Keratinocyte (primary cell): ENCODE results near the gene RHPN2. TPM values are rescaled to one million over a fixed set of nuclear protein-coding genes. Genes with fewer than 3 reads are reported as not detected.

Experiments
- DNase-seq: peaks from one replicate; pipeline ENCODE4 v3.0.0-alpha.2; 2011; ENCODE audit warnings: low read depth, missing footprints, low spot score
- FAIRE-seq: peaks from 2 replicates; lab custom pipeline; 2011; peaks lifted over from hg19 to GRCh38; lab: Jason Lieb, UNC
- H2AFZ ChIP-seq: 2 replicates; pipeline ENCODE4 v1.6.0; 2012; ENCODE audit warnings: low read length, control low read depth, inconsistent platforms; ENCODE audit not compliant: control insufficient read depth
- H3K27ac ChIP-seq: 2 replicates; pipeline ENCODE4 v1.5.1; 2011; ENCODE audit warnings: low read length; ENCODE audit not compliant: control insufficient read depth, insufficient read depth
- H3K27me3 ChIP-seq: 3 replicates; pipeline ENCODE4 v1.6.0; 2011; ENCODE audit warnings: low read length; ENCODE audit not compliant: control insufficient read depth, insufficient read depth; ENCODE audit errors: extremely low read depth
- H3K36me3 ChIP-seq, 2 experiments: 2 replicates in 1 of 2; 3 replicates in 1 of 2; pipeline ENCODE4 v1.5.1; 2011; ENCODE audit warnings: low read length in 2 of 2, mild to moderate bottlenecking in 1 of 2; ENCODE audit not compliant: control insufficient read depth in 2 of 2, insufficient read depth in 2 of 2; ENCODE audit errors: extremely low read depth in 1 of 2
- H3K4me1 ChIP-seq: 3 replicates; pipeline ENCODE4 v1.5.1; 2011; ENCODE audit warnings: low read length; ENCODE audit not compliant: control insufficient read depth, insufficient read depth; ENCODE audit errors: extremely low read depth
- H3K4me2 ChIP-seq: 3 replicates; pipeline ENCODE4 v1.6.0; 2011; ENCODE audit warnings: low read depth, low read length; ENCODE audit not compliant: control insufficient read depth, insufficient read depth; ENCODE audit errors: extremely low read depth
- H3K4me3 ChIP-seq, 3 experiments: fragments of 200-600 bp in 1 of 3; sonication (generic) in 1 of 3; 2 replicates in 2 of 3; 3 replicates in 1 of 3; pipeline ENCODE4 v1.5.1; 2011 to 2016; ENCODE audit warnings: low read length in 3 of 3, mild to moderate bottlenecking in 3 of 3, control low read depth in 2 of 3, inconsistent platforms in 1 of 3, low read depth in 1 of 3, mixed read lengths in 1 of 3, mixed run types in 1 of 3, moderate library complexity in 1 of 3; ENCODE audit not compliant: control insufficient read depth in 2 of 3, insufficient read depth in 2 of 3; ENCODE audit errors: extremely low read depth in 1 of 3
- H3K79me2 ChIP-seq: 2 replicates; pipeline ENCODE4 v1.6.0; 2012; ENCODE audit warnings: low read length; ENCODE audit not compliant: control insufficient read depth, insufficient read depth
- H3K9ac ChIP-seq: 3 replicates; pipeline ENCODE4 v1.6.0; 2011; ENCODE audit warnings: low read length; ENCODE audit not compliant: control insufficient read depth, insufficient read depth; ENCODE audit errors: extremely low read depth
- H3K9me1 ChIP-seq: 3 replicates; pipeline ENCODE4 v1.6.0; 2011; ENCODE audit warnings: low read length; ENCODE audit not compliant: control insufficient read depth, insufficient read depth; ENCODE audit errors: extremely low read depth
- H3K9me3 ChIP-seq: 2 replicates; pipeline ENCODE4 v1.5.1; 2012; ENCODE audit warnings: low read depth, low read length; ENCODE audit not compliant: control insufficient read depth
- H4K20me1 ChIP-seq: 3 replicates; pipeline ENCODE4 v1.6.0; 2011; ENCODE audit warnings: low read length; ENCODE audit not compliant: control insufficient read depth, insufficient read depth; ENCODE audit errors: extremely low read depth
- EZH2 ChIP-seq: IDR thresholded peaks from one replicate; pipeline ENCODE4 v1.6.1; 2012; ENCODE audit warnings: inconsistent platforms, mild to moderate bottlenecking, low read length, moderate library complexity
- dilution Hi-C: fragments of 300-500 bp; cut with MboI; formaldehyde crosslinking; loops from one replicate; pipeline ENCODE4 v1.7.0; 2020; ENCODE audit warnings: low sequenced_read_pairs; ENCODE audit not compliant: extremely low pct_ligation_motif_present
- polyA plus RNA-seq, 5 experiments: library from polyadenylated mRNA; depleted of rRNA in 3 of 5; stranded (reverse) in 3 of 5; stranded (forward) in 1 of 5; unstranded in 1 of 5; fragments of >200 nt; gene quantifications; 1 replicate in 1 of 5; 2 replicates in 3 of 5; 3 replicates in 1 of 5; pipeline versions ENCODE4 v1.2.1 to v1.2.3, GENCODE V29; 2011 to 2012; ENCODE audit warnings: missing spikeins in 2 of 5, low read depth in 1 of 5, low replicate concordance in 1 of 5
- TF ChIP-seq, protein P1 (sequence below), 3 experiments: IDR thresholded peaks in 1 of 3; conservative IDR thresholded peaks in 1 of 3; optimal IDR thresholded peaks in 1 of 3; 2 replicates in 2 of 3; 3 replicates in 1 of 3; pipeline versions ENCODE3 to v1.5.1; 2011; ENCODE audit warnings: low read length in 3 of 3, mild to moderate bottlenecking in 3 of 3, moderate library complexity in 2 of 3, control low read depth in 1 of 3, inconsistent platforms in 1 of 3; ENCODE audit not compliant: insufficient read depth in 2 of 3; ENCODE audit errors: extremely low read depth in 1 of 3

RHPN2 gene
- polyA plus RNA-seq, 1 donor (not counting 4 experiments of a cell fraction or from before 2014, with no cell fraction given): 6.6 TPM

DNA sequence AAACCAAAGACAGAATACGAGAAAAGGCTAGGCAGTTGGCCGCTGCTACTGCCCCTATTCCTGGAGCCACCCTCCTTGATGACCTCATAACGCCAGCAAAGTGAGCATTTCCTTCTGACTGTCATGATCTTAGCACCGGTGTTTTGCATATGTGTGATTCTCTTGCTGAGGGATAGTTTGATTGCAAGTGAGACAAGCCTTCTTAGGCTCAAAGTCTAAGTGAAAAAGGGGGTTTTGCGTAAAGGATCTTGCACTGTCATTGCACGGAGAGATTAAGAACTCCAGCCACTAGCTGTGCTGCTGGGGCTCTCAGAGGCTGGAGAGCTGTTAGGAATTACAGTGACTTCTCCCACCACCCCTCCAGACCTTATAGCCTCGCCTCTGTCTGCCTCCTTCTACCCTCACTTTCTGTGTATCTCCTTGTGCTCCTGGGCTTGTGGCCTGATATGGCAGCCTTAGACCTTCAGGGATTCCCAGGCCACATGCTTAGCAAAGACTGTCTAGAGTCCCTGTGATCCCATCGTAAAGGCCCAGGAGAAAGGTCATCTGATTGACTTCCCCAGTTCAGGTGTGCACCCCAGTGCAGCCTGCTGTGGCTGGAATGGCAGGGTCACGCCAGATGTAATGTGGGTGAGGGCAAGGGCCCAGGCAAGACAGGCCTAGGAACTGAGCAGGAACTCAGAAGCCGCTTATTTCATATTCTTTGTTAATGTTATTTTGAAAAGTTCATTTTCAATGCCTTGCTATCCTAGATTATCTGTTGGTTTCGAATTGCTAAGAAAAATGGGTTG lies 28.9 kb upstream of the RHPN2 start:
- Histone ChIP-seq H3K9me3 (no peaks in the 10 kb centered on the region), H4K20me1 (no peaks in the 10 kb centered on the region), H3K27ac (no peak overlapping the region), H3K79me2 (no peaks in the 10 kb centered on the region), H3K4me2 (no peak overlapping the region), H3K27me3 (no peaks in the 10 kb centered on the region), H3K9me1 (no peaks in the 10 kb centered on the region), H3K4me1 (peaks cover 14% of the 10 kb centered on the region), H3K4me3 (no peak overlapping the region), H3K9ac (no peak overlapping the region), H2AFZ (no peak overlapping the region), H3K36me3 (peaks cover 18 to 44% of the 10 kb centered on the region in 2 experiments)
- no peak for TF ChIP-seq EZH2
- TF ChIP-seq, protein P1, sequence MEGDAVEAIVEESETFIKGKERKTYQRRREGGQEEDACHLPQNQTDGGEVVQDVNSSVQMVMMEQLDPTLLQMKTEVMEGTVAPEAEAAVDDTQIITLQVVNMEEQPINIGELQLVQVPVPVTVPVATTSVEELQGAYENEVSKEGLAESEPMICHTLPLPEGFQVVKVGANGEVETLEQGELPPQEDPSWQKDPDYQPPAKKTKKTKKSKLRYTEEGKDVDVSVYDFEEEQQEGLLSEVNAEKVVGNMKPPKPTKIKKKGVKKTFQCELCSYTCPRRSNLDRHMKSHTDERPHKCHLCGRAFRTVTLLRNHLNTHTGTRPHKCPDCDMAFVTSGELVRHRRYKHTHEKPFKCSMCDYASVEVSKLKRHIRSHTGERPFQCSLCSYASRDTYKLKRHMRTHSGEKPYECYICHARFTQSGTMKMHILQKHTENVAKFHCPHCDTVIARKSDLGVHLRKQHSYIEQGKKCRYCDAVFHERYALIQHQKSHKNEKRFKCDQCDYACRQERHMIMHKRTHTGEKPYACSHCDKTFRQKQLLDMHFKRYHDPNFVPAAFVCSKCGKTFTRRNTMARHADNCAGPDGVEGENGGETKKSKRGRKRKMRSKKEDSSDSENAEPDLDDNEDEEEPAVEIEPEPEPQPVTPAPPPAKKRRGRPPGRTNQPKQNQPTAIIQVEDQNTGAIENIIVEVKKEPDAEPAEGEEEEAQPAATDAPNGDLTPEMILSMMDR (optimal IDR thresholded peaks at IDR 0.05 in 1 of 3, IDR thresholded peaks at IDR 0.05 in 1 of 3, conservative IDR thresholded peaks at IDR 0.05 in 1 of 3; ENCODE audit: extremely low read depth in 1 of 3, insufficient read depth in 2 of 3, low read length in 3 of 3): no peak
- DNase-seq (no peak), FAIRE-seq (no peak)
- dilution Hi-C loops: no loop called here

DNA sequence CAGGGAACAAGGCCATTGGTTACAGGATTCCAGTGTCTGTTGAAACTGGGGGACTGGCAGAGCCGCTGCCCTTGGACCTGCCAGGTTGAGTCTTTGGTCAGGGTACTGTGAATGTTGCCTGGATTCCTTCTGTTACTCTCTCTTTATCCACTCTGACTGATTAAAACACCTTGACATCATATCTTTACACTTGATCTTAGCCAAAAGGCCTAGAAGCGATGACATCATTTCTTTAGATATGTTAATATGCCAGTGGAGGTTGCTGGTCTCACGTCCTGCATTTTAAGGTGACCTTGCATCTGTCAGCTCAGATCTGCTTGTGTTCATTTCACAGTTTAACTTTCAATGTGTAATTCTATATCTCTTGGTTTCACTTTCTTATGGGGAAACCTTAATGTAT lies 25.5 kb upstream of the RHPN2 start:
- H3K4me1 ChIP-seq: peaks cover 4% of the 10 kb centered on the region
- H3K79me2 ChIP-seq: no peaks in the 10 kb centered on the region
- H3K36me3 ChIP-seq: peaks cover 15 to 28% of the 10 kb centered on the region in 2 experiments
- DNase-seq (no peak), FAIRE-seq (no peak)
- no peak overlapping the region for H2AFZ ChIP-seq
- dilution Hi-C loops: no loop called here
- H3K27me3 ChIP-seq: no peaks in the 10 kb centered on the region
- no peaks in the 10 kb centered on the region for H3K9me1 ChIP-seq
- H3K4me2 ChIP-seq: no peak overlapping the region
- H3K27ac ChIP-seq: no peak overlapping the region
- no peak overlapping the region for H3K4me3 ChIP-seq
- no peak overlapping the region for H3K9ac ChIP-seq
- no peaks in the 10 kb centered on the region for H4K20me1 ChIP-seq
- TF ChIP-seq EZH2: no peak
- TF ChIP-seq, protein P1 (optimal IDR thresholded peaks at IDR 0.05 in 1 of 3, IDR thresholded peaks at IDR 0.05 in 1 of 3, conservative IDR thresholded peaks at IDR 0.05 in 1 of 3; ENCODE audit: extremely low read depth in 1 of 3, insufficient read depth in 2 of 3, low read length in 3 of 3): no peak
- H3K9me3 ChIP-seq: no peaks in the 10 kb centered on the region
